Calu3 (cell line): ENCODE results near the gene CDHR5. TPM values are rescaled to one million over a fixed set of nuclear protein-coding genes. Genes with fewer than 3 reads are reported as not detected.
"Not testable (repeated sequence)": the region's sequence is repeated elsewhere in the genome, so short reads cannot be mapped to it uniquely, and the experiment has no call there.

Experiments used
- BruUV-seq: library from RNA; stranded (reverse); fragments of 400-500 nt; replicated peaks from 2 replicates; lab custom pipeline; 2021; lab: Mats Ljungman, UMichigan
- CTCF ChIA-PET: fragments of 300-600 bp; sonication (Branson Sonifier 250); formaldehyde crosslinking; loops from one replicate; lab custom pipeline; 2022; ENCODE audit warnings: antibody characterized with exemption; lab: Charles Lee
- DNase-seq: peaks from one replicate; pipeline ENCODE4 v3.0.0; 2022
- H3K27ac Mint-ChIP-seq: one replicate; pipeline ENCODE4 v1.8.0; 2022; ENCODE audit warnings: mixed read lengths; ENCODE audit not compliant: unreplicated experiment
- H3K27me3 Mint-ChIP-seq: one replicate; pipeline ENCODE4 v1.8.0; 2022; ENCODE audit warnings: mixed read lengths; ENCODE audit not compliant: unreplicated experiment
- H3K36me3 Mint-ChIP-seq: one replicate; pipeline ENCODE4 v1.8.0; 2022; ENCODE audit warnings: mild to moderate bottlenecking, moderate library complexity, mixed read lengths; ENCODE audit not compliant: insufficient read depth, unreplicated experiment
- H3K4me1 Mint-ChIP-seq: one replicate; pipeline ENCODE4 v1.8.0; 2022; ENCODE audit warnings: mild to moderate bottlenecking, low read depth, mixed read lengths; ENCODE audit not compliant: unreplicated experiment
- H3K4me3 Mint-ChIP-seq: one replicate; pipeline ENCODE4 v1.8.0; 2022; ENCODE audit warnings: mild to moderate bottlenecking, low read depth, moderate library complexity, mixed read lengths; ENCODE audit not compliant: unreplicated experiment
- H3K9me3 Mint-ChIP-seq: one replicate; pipeline ENCODE4 v1.8.0; 2022; ENCODE audit warnings: low read depth, mixed read lengths; ENCODE audit not compliant: unreplicated experiment
- intact Hi-C: fragments of 100-400 bp; cut with micrococcal nuclease; formaldehyde crosslinking; loops from one replicate; pipeline ENCODE4 v1.10.0; 2022; ENCODE audit not compliant: unreplicated experiment
- total RNA-seq: library from RNA; stranded (reverse); gene quantifications from 2 replicates; pipeline ENCODE4 v1.2.3, GENCODE V29; 2022
- TF ChIP-seq, protein P1 (sequence below): fragments of 200-600 bp; IDR thresholded peaks from one replicate; pipeline ENCODE4 v1.8.0; 2022; ENCODE audit warnings: antibody characterized with exemption; ENCODE audit not compliant: unreplicated experiment

The CDHR5 gene
- total RNA-seq, 1 experiment from 2014 or later = 5.0 TPM

DNA sequence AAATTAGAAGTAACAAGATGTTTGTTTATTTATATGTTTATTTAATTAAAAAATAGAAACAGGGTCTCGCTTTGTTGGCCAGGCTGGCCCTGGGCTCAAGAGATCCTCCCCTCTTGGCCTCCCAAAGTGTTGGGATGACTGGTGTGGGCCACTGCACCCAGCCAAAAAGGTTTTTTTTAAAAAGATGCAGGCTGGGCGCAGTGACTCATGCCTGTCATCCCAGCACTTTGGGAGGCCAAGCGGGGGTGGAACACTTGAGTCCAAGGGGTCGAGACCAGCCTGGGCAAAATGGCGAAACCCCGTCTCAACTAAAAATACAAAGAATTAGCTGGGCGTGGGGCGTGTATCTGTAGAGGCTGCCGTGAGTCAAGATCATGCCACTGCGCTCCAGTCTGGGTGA, 25.7 kb upstream of the CDHR5 start:
- DNase-seq = no peak
- Mint-ChIP-seq H3K36me3 (peaks cover 67% of the 10 kb centered on the region), H3K4me1 (peaks cover 11% of the 10 kb centered on the region), H3K4me3 (no peak overlapping the region), H3K27ac (no peak overlapping the region), H3K9me3 (no peaks in the 10 kb centered on the region), H3K27me3 (no peaks in the 10 kb centered on the region)
- TF ChIP-seq, protein P1, sequence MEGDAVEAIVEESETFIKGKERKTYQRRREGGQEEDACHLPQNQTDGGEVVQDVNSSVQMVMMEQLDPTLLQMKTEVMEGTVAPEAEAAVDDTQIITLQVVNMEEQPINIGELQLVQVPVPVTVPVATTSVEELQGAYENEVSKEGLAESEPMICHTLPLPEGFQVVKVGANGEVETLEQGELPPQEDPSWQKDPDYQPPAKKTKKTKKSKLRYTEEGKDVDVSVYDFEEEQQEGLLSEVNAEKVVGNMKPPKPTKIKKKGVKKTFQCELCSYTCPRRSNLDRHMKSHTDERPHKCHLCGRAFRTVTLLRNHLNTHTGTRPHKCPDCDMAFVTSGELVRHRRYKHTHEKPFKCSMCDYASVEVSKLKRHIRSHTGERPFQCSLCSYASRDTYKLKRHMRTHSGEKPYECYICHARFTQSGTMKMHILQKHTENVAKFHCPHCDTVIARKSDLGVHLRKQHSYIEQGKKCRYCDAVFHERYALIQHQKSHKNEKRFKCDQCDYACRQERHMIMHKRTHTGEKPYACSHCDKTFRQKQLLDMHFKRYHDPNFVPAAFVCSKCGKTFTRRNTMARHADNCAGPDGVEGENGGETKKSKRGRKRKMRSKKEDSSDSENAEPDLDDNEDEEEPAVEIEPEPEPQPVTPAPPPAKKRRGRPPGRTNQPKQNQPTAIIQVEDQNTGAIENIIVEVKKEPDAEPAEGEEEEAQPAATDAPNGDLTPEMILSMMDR = no peak
- CTCF ChIA-PET = no interaction called here
- no TSS peak for BruUV-seq
- intact Hi-C loops = no loop called here

DNA sequence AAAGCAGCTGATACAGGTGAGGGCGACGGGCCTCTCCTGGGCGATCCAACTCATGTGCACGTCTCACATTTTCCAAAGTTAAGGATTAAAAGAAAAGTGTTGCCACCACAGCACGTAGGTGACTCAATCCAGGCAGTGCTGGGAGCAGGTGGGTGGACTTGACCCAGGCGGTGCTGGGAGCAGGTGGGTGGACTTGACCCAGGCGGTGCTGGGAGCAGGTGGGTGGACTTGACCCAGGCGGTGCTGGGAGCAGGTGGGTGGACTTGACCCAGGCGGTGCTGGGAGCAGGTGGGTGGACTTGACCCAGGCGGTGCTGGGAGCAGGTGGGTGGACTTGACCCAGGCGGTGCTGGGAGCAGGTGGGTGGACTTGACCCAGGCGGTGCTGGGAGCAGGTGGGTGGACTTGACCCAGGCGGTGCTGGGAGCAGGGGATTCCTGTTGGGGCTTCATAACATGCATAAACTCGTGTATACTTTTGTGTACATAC, 23.0 kb upstream of the CDHR5 start:
- intact Hi-C loops, H3K9me3 Mint-ChIP-seq, H3K4me1 Mint-ChIP-seq, H3K4me3 Mint-ChIP-seq, CTCF ChIA-PET, BruUV-seq, H3K27me3 Mint-ChIP-seq, DNase-seq, H3K27ac Mint-ChIP-seq: not testable (repeated sequence)
- H3K36me3 Mint-ChIP-seq = peaks cover 56% of the 10 kb centered on the region

DNA sequence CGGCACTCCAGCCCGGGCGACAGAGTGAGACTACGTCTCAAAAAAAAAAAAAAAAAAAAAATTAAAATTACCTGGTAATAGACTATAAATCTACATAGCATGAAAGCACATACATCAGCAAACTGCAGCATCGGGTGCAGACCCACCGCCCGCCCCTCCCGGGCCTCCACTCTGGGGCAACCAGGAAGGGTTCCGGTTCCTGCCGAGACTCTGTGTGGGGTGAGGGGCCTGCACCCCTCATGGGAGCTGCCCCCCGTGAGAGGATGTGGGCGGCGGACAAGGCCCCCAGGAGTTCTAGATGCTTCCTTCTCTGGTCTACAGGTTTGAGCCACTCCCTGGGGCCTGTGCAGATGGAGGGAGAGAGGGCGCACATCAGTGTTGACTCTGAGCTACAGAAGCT, 21.5 kb upstream of the CDHR5 start:
- intact Hi-C loops = no loop called here
- DNase-seq = no peak
- no peaks in the 10 kb centered on the region for H3K27me3 Mint-ChIP-seq
- H3K36me3 Mint-ChIP-seq = peaks cover 55% of the 10 kb centered on the region
- BruUV-seq = no TSS peak
- CTCF ChIA-PET = no interaction called here
- no peaks in the 10 kb centered on the region for H3K4me1 Mint-ChIP-seq
- TF ChIP-seq, protein P1 = no peak
- H3K9me3 Mint-ChIP-seq = no peaks in the 10 kb centered on the region
- no peak overlapping the region for H3K4me3 Mint-ChIP-seq
- H3K27ac Mint-ChIP-seq = no peak overlapping the region

DNA sequence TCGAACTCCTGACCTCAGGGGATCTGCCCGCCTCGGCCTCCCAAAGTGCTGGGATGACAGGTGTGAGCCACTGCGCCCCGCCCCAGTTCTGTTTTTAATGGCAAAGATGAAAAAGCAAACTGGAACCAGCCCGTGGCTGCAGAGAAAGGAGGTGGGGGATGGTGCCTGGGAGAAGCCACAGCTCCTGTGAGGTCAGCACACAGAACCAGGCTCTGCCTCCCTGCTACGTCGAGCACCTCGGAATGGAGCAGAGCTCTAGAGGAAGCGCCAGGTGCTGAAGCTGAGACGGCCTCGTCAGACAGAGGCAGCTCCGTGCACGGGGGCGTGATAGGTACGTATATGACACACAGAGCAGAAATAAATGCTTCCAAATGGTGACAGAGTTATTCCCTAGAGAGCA, 20.8 kb upstream of the CDHR5 start:
- Mint-ChIP-seq H3K36me3 (peaks cover 53% of the 10 kb centered on the region), H3K27me3 (no peaks in the 10 kb centered on the region), H3K4me1 (no peaks in the 10 kb centered on the region), H3K27ac (no peak overlapping the region), H3K4me3 (no peak overlapping the region), H3K9me3 (no peaks in the 10 kb centered on the region)
- no peak for DNase-seq
- no TSS peak for BruUV-seq
- TF ChIP-seq, protein P1 = no peak
- intact Hi-C loops = no loop called here
- CTCF ChIA-PET = no interaction called here

DNA sequence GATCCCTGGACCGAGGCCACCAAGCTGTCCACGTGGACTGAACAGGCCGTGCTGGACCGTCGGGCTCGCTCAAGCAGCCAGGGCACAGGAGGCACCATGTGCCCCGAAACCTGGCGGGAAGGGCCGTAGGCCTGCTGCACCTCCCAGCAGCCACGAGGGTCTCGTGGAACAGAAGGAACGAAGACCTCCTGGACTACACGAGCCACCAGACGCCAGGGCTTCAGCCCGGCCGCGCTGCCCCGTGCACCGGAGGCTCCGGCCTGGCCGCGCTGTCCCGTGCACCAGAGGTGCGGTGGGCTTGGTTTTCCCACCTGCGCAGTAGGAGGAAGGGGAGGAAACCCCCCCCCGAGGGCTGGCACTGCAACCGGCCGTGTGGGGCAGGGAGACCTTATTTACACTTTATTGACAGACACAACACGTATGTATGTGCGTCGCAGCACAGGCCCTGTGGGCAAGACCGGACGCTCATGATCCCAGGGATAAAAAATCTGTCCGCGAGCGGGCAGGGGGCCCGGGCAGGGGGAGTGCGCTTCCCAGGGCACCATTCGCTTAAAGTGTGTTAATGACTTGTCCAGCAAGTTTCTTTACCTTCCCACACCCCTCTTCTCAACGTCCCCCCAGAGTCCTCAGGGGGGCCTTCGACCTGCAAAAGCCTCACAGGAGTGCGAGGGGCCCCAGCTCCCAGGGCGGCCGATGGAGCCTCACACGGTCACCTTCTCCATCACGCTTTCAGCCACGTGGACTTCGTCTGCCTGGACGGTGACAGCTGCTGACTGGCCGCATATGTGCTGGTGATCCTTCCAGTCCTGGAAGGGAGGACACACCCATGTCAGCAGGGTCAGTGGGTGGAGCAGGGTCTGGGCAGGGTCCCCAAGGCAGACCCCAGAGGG, 19.3 kb upstream of the CDHR5 start:
- CTCF ChIA-PET = no interaction called here
- no peaks in the 10 kb centered on the region for H3K9me3 Mint-ChIP-seq
- no peak overlapping the region for H3K4me3 Mint-ChIP-seq
- H3K36me3 Mint-ChIP-seq = peaks cover 49% of the 10 kb centered on the region
- no TSS peak for BruUV-seq
- no peaks in the 10 kb centered on the region for H3K27me3 Mint-ChIP-seq
- TF ChIP-seq, protein P1 = no peak
- DNase-seq = no peak
- H3K4me1 Mint-ChIP-seq = no peaks in the 10 kb centered on the region
- intact Hi-C loops = no loop called here
- no peak overlapping the region for H3K27ac Mint-ChIP-seq
